Chondrocyte (in vitro differentiated cells): ENCODE measurements around the gene C11orf65. TPM values are rescaled to one million over a fixed set of nuclear protein-coding genes. Genes with fewer than 3 reads are reported as not detected.

Experiments used
- DNase-seq: peaks from one replicate; pipeline ENCODE4 v3.0.0; 2021; ENCODE audit warnings: mixed read lengths, low spot score
- H3K27ac Mint-ChIP-seq: one replicate; pipeline ENCODE4 v1.8.0; 2021; ENCODE audit warnings: mild to moderate bottlenecking, moderate library complexity, mixed read lengths; ENCODE audit not compliant: unreplicated experiment
- H3K27me3 Mint-ChIP-seq: 2 replicates; pipeline ENCODE4 v1.8.0; 2021; ENCODE audit warnings: low read depth, mixed read lengths
- H3K36me3 Mint-ChIP-seq: 2 replicates; pipeline ENCODE4 v1.8.0; 2021; ENCODE audit warnings: low read depth, mixed read lengths
- H3K4me1 Mint-ChIP-seq: 2 replicates; pipeline ENCODE4 v1.8.0; 2021; ENCODE audit warnings: low read depth, mild to moderate bottlenecking, mixed read lengths
- H3K4me3 Mint-ChIP-seq: one replicate; pipeline ENCODE4 v1.8.0; 2021; ENCODE audit warnings: mild to moderate bottlenecking, moderate library complexity, mixed read lengths; ENCODE audit not compliant: unreplicated experiment
- H3K9me3 Mint-ChIP-seq: 2 replicates; pipeline ENCODE4 v1.8.0; 2021; ENCODE audit warnings: low read depth, mixed read lengths
- CTCF ChIP-seq: fragments of 200-600 bp; sonication (generic); IDR thresholded peaks from 2 replicates; pipeline ENCODE4 v1.5.0; 2021; ENCODE audit warnings: antibody characterized with exemption, mild to moderate bottlenecking, moderate library complexity
- total RNA-seq: library from RNA; stranded (reverse); gene quantifications from 3 replicates; pipeline ENCODE4 v1.2.1, GENCODE V29; 2021

C11orf65 gene
- total RNA-seq, 1 donor from 2014 or later = not detected

DNA sequence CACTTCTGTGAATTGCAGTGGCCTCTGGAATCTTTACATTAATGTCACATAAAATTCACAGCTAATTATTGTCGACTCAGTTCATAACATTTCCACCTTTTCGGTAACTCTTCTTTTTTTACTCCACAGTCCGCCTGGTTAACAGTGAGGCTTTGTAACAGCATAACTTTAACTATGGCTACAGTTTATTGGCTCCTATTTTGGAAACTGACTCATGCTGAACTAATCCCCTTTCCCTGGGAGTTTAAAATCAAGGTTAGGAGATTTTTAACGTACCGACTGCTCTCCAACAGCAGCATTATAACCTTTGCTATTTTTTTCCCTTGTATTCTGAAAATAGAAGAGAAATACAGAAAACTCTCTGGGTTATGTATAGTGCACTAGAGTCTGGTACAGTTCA lies 34.1 kb upstream of the C11orf65 start:
- no peak overlapping the region for H3K27ac Mint-ChIP-seq
- TF ChIP-seq CTCF = no peak
- H3K36me3 Mint-ChIP-seq = no peaks in the 10 kb centered on the region
- peaks cover 14% of the 10 kb centered on the region for H3K4me1 Mint-ChIP-seq
- DNase-seq = no peak
- no peaks in the 10 kb centered on the region for H3K27me3 Mint-ChIP-seq
- no peak overlapping the region for H3K4me3 Mint-ChIP-seq
- no peaks in the 10 kb centered on the region for H3K9me3 Mint-ChIP-seq

DNA sequence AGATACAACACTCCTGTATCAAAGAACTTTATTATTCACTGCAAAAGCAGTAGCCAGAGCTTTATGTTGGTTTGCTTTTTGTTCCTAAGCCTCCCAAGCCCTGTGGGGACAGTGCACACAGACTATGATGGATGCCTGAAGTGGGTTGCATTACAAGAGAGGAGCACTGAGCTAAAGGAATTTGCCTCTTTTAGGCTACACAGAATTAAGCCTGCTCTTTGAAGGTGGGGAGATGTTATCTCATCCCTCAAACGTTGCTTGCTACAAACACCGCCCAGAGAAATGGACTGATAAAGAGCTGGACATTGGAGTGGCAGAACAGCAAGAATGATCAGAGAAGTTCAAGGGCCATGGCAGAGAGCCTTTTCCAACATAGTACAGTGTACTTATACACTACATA lies 33.4 kb upstream of the C11orf65 start:
- H3K27me3 Mint-ChIP-seq = no peaks in the 10 kb centered on the region
- no peak for TF ChIP-seq CTCF
- peaks cover 20% of the 10 kb centered on the region for H3K4me1 Mint-ChIP-seq
- H3K27ac Mint-ChIP-seq = no peak overlapping the region
- no peaks in the 10 kb centered on the region for H3K36me3 Mint-ChIP-seq
- no peak overlapping the region for H3K4me3 Mint-ChIP-seq
- DNase-seq = no peak
- no peaks in the 10 kb centered on the region for H3K9me3 Mint-ChIP-seq

- Mint-ChIP-seq H3K27ac (no peak overlapping the region), H3K4me1 (peaks cover 20% of the 10 kb centered on the region), H3K36me3 (no peaks in the 10 kb centered on the region), H3K4me3 (no peak overlapping the region), H3K9me3 (no peaks in the 10 kb centered on the region), H3K27me3 (no peaks in the 10 kb centered on the region)
- no peak for DNase-seq
- no peak for TF ChIP-seq CTCF
Measured at GRCh38 chr11:108500169-108500568, 32.8 kb upstream of the C11orf65 start.

DNA sequence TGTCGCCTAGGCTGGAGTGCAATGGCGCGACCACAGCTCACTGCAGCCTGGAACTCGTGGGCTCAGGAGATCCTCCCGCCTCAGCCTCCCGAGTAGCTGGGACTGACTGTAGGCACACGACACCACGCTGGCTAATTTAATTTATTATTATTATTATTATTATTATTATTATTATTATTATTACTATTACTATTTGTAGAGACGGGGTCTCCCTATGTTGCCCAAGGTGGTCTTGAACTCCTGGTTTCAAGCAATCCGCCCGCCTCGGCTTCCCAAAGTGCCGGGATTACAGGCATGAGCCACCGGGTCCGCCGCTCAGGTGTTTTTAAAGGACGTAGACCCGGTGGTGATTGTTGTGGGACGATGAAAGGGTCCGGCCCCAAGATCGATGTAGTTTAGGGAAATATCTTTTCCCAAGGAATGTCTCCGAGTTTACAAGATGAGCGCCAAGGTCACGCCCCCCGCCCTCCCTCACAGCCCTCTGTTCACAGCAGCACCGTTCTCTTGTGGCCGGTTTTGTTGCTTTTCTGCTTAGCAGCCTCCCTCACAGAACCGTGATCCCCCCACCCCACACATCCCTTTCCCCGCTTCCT lies 31.6 kb upstream of the C11orf65 start:
- TF ChIP-seq CTCF = no peak
- Mint-ChIP-seq H3K9me3 (no peaks in the 10 kb centered on the region), H3K27ac (peak overlapping the region; percentile 84), H3K27me3 (no peaks in the 10 kb centered on the region), H3K36me3 (no peaks in the 10 kb centered on the region), H3K4me1 (peaks cover 20% of the 10 kb centered on the region), H3K4me3 (peak overlapping the region; percentile 81)
- DNase-seq = no peak

GRCh38 chr11:108498046-108498815 lies 30.9 kb upstream of the C11orf65 start, which contains the start of gene POGLUT3:
Gene POGLUT3 (minus strand): TSS chr11:108498384. CDS start chr11:108498366, 18 bp downstream.
- Mint-ChIP-seq H3K4me3 (peak within 1 kb of the TSS; percentile 94), H3K27ac (peak within 1 kb of the TSS; percentile 99), H3K4me1 (peaks cover 20% of the 10 kb centered on the region), H3K9me3 (no peaks in the 10 kb centered on the region), H3K36me3 (no peaks in the 10 kb centered on the region), H3K27me3 (no peaks in the 10 kb centered on the region)
- TF ChIP-seq CTCF = peak; percentile 30
- DNase-seq = peak; percentile 88
